Spleen (tissue), 11 donors: ENCODE measurements around the gene MSI2. TPM values are rescaled to one million over a fixed set of nuclear protein-coding genes. Genes with fewer than 3 reads are reported as not detected.

Experiments used
- DNase-seq: peaks from one replicate; pipeline ENCODE4 v3.0.0-alpha.2; 2020
- H3K27ac ChIP-seq, 8 donors: fragments of 200-600 bp; sonication (generic) in 7 of 8; 1 replicate in 4 of 8; 2 replicates in 4 of 8; pipeline versions ENCODE4 v1.5.0 to v1.8.0; 2016 to 2021; ENCODE audit warnings: inconsistent platforms in 4 of 8, mild to moderate bottlenecking in 4 of 8, moderate library complexity in 1 of 8
- H3K27me3 ChIP-seq, 7 donors: fragments of 200-600 bp; sonication (generic) in 6 of 7; replicated peaks in 1 of 7; 1 replicate in 4 of 7; 2 replicates in 3 of 7; pipeline versions ENCODE4 v1.5.0 to v1.8.0; 2016 to 2021; ENCODE audit warnings: inconsistent platforms in 3 of 7, mild to moderate bottlenecking in 1 of 7
- H3K36me3 ChIP-seq, 6 donors: fragments of 200-600 bp; sonication (generic) in 5 of 6; 1 replicate in 4 of 6; 2 replicates in 2 of 6; pipeline versions ENCODE4 v1.5.0 to v1.8.0; 2016 to 2021; ENCODE audit warnings: inconsistent platforms in 2 of 6
- H3K4me1 ChIP-seq, 6 donors: fragments of 200-600 bp; sonication (generic) in 5 of 6; 1 replicate in 3 of 6; 2 replicates in 3 of 6; pipeline versions ENCODE4 v1.5.0 to v1.8.0; 2016 to 2021; ENCODE audit warnings: inconsistent platforms in 3 of 6
- H3K4me3 ChIP-seq, 8 donors: fragments of 200-600 bp; sonication (generic) in 7 of 8; 1 replicate in 4 of 8; 2 replicates in 4 of 8; pipeline versions ENCODE4 v1.5.0 to v1.8.0; 2016 to 2021; ENCODE audit warnings: inconsistent platforms in 4 of 8, mild to moderate bottlenecking in 4 of 8, moderate library complexity in 2 of 8
- H3K9me3 ChIP-seq, 8 donors: fragments of 200-600 bp; sonication (generic) in 7 of 8; 1 replicate in 4 of 8; 2 replicates in 4 of 8; pipeline versions ENCODE4 v1.5.0 to v1.8.0; 2016 to 2021; ENCODE audit warnings: inconsistent platforms in 4 of 8
- POLR2A ChIP-seq, 3 donors: fragments of 450-650 bp; IDR thresholded peaks; one replicate each; pipeline ENCODE4 v1.5.1; 2017; ENCODE audit warnings: antibody characterized with exemption in 3 of 3, mild to moderate bottlenecking in 1 of 3
- POLR2AphosphoS5 ChIP-seq, 3 donors: sonication (generic); formaldehyde crosslinking; IDR thresholded peaks; one replicate each; pipeline ENCODE4 v1.5.1; 2017; ENCODE audit warnings: antibody characterized with exemption in 3 of 3
- whole genome bisulfite sequencing, 5 donors: extraction: QIAGEN DNeasy Blood & Tissue Kit in 3 of 5; methylation state at CpG; one replicate each; pipeline versions ENCODE4 v1.1.5 to v1.1.7; 2013 to 2018; 5-methylcytosine and 5-hydroxymethylcytosine counted together
- intact Hi-C: fragments of 100-400 bp; cut with DNase I; formaldehyde crosslinking; loops from one replicate; pipeline ENCODE4 v1.15.0; 2023; ENCODE audit warnings: low total_unique reads
- polyA plus RNA-seq, 3 donors: library from polyadenylated mRNA; stranded (reverse); fragments of 200-250 nt; gene quantifications; one replicate each; pipeline ENCODE4 v1.2.1, GENCODE V29; 2013
- total RNA-seq, 7 donors: library from RNA; depleted of rRNA in 3 of 7; stranded (reverse); fragments of >200 nt in 3 of 7; fragmentation: NEBNext Ultra II Directional in 4 of 7; extraction: Animal tissue kit (Norgen Biotek cat#: 25700) in 4 of 7; gene quantifications; one replicate each; pipeline versions ENCODE4 v1.1.0 to v1.2.1, GENCODE V29; 2016 to 2021
- TF ChIP-seq, protein P1 (sequence below), 11 experiments: fragments of 200-600 bp in 7 of 11; fragments of 450-650 bp in 4 of 11; sonication (generic) in 4 of 11; IDR thresholded peaks in 8 of 11; conservative IDR thresholded peaks in 3 of 11; 1 replicate in 7 of 11; 2 replicates in 4 of 11; pipeline versions ENCODE4 v1.4.0 to v1.8.0; 2016 to 2021; ENCODE audit warnings: antibody characterized with exemption in 11 of 11, inconsistent platforms in 4 of 11, mild to moderate bottlenecking in 1 of 11
- donor health status: healthy with polysubstance abuse.
- donor health status: DM: no; HTN: no; CAD: no; lungs with moderate emphysema.
- donor health status: DM: no; HTN: no; CAD: no.
- donor health status: Bipolar disorder and iron deficiency.
- donor health status: healthy.
- donor health status: DM: no; HTN: no; CAD: no.
- donor health status: DM: yes; HTN: yes; CAD: no.

MSI2 gene
- total and polyA plus RNA-seq, 10 donors = 9.8 to 131 (median 64.7) TPM

DNA sequence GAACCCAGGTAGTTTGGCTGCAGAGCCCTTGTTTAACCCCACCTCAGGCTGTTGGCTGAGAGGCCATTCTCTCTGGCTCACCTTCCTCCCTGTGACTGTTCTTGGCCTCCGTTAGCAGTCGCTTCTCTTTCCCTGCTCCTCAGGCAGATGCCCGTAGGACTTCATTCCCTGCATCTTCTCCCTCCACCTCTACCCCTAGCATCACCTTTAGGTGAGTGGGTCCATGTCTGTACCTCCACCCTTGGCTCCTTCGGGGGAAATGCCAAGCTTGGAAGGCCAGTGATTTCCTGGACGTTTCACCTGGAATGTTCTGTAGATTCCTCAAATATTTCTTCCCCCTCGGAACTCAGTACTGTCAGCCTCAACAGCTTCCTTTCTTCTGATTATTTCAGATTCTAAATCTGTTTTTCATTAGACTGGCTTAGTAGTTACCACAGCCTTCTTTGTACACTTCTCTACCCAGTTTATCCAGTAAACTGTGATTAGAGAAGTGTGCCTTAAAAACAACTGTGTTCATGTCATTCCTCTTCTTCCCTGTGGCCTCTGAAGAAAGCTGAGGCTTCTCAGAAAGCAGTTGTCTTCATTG is 227.9 kb downstream of the MSI2 start:
- H3K9me3 ChIP-seq = no peaks in the 10 kb centered on the region
- peaks cover 24 to 59% (median 43%) of the 10 kb centered on the region in 6 donors for H3K4me1 ChIP-seq
- DNase-seq = no peak
- H3K27ac ChIP-seq = no peak overlapping the region
- intact Hi-C loops = no loop called here
- no peaks in the 10 kb centered on the region for H3K27me3 ChIP-seq
- no peak for TF ChIP-seq POLR2A (IDR thresholded peaks at IDR 0.05)
- TF ChIP-seq, protein P1, sequence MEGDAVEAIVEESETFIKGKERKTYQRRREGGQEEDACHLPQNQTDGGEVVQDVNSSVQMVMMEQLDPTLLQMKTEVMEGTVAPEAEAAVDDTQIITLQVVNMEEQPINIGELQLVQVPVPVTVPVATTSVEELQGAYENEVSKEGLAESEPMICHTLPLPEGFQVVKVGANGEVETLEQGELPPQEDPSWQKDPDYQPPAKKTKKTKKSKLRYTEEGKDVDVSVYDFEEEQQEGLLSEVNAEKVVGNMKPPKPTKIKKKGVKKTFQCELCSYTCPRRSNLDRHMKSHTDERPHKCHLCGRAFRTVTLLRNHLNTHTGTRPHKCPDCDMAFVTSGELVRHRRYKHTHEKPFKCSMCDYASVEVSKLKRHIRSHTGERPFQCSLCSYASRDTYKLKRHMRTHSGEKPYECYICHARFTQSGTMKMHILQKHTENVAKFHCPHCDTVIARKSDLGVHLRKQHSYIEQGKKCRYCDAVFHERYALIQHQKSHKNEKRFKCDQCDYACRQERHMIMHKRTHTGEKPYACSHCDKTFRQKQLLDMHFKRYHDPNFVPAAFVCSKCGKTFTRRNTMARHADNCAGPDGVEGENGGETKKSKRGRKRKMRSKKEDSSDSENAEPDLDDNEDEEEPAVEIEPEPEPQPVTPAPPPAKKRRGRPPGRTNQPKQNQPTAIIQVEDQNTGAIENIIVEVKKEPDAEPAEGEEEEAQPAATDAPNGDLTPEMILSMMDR (IDR thresholded peaks at IDR 0.05 in 8 of 11, conservative IDR thresholded peaks at IDR 0.05 in 3 of 11) = no peak
- TF ChIP-seq POLR2AphosphoS5 (IDR thresholded peaks at IDR 0.05) = no peak
- no peak overlapping the region for H3K4me3 ChIP-seq
- no peaks in the 10 kb centered on the region for H3K36me3 ChIP-seq
- 91 to 97% (median 93%) methylated on average over 6 of the region's 6 CpGs for WGBS, 5 donors

DNA sequence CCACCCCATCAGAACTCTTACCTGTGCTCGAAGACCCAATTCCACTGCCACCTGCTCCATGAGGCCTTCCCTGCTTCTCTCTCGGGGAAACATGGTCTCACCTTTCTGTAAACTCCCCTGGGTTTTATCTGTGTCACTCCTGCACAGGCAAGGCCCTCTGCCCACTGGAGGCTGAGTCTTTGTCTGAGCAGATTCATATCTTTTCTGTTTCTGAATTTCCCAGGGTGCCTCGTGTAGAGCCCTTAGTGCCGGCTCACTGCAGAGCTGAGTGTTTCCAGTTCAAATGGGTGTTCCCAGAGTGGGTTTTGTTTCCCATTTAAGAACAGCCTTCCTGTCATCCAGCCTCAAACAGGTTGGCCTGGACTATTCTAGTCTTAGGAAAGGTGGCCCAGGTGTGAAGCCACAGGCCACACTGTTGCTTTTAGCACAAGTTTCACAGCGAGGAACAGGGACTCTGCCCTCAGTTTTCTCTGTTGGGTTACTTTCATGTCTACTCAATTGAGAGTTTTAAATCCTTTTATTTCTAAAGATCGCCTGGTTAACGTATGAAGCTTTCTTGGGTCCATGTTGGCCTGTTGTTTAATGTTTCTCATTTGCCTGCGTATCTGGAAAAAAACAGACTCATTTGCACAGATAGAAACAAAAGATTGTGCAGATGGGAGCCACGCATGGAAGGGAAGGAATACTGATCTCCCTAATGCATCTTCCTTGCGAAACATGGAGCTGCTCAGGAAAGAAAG is 228.7 kb downstream of the MSI2 start:
- H3K27ac ChIP-seq = no peak overlapping the region
- no peaks in the 10 kb centered on the region for H3K36me3 ChIP-seq
- H3K9me3 ChIP-seq = no peaks in the 10 kb centered on the region
- H3K4me1 ChIP-seq = peaks cover 24 to 52% (median 41%) of the 10 kb centered on the region in 6 donors
- 73 to 86% (median 81%) methylated on average over 10 of the region's 10 CpGs for WGBS, 5 donors
- H3K4me3 ChIP-seq = no peak overlapping the region
- no peaks in the 10 kb centered on the region for H3K27me3 ChIP-seq
- intact Hi-C loops = no loop called here
- TF ChIP-seq POLR2AphosphoS5 (IDR thresholded peaks at IDR 0.05) (no peak), POLR2A (IDR thresholded peaks at IDR 0.05) (no peak)
- TF ChIP-seq, protein P1 (IDR thresholded peaks at IDR 0.05 in 8 of 11, conservative IDR thresholded peaks at IDR 0.05 in 3 of 11) = no peak
- no peak for DNase-seq

DNA sequence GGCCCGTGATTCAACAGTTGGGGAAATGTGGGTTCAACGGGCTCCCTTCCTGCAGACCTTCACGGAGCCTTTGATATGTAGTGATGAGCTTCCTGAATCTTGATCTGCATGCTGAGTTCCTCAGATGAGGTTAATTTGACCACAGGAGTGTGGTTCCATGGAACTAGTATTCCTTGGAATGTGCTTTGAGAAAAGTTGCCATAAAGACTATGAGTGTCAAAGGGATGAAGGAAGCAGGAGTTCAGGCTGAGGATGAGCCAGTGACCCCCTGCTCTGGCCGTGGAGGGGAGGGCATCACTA is 229.2 kb downstream of the MSI2 start:
- H3K4me1 ChIP-seq = peaks cover 24 to 47% (median 40%) of the 10 kb centered on the region in 6 donors
- H3K9me3 ChIP-seq = no peaks in the 10 kb centered on the region
- no peaks in the 10 kb centered on the region for H3K36me3 ChIP-seq
- H3K27me3 ChIP-seq = no peaks in the 10 kb centered on the region
- TF ChIP-seq POLR2A (IDR thresholded peaks at IDR 0.05) = no peak
- no peak for TF ChIP-seq POLR2AphosphoS5 (IDR thresholded peaks at IDR 0.05)
- TF ChIP-seq, protein P1 (IDR thresholded peaks at IDR 0.05 in 8 of 11, conservative IDR thresholded peaks at IDR 0.05 in 3 of 11) = no peak
- 37 to 58% (median 40%) methylated on average over 4 of the region's 4 CpGs for WGBS, 5 donors
- intact Hi-C loops = no loop called here
- H3K4me3 ChIP-seq = no peak overlapping the region
- DNase-seq = no peak
- no peak overlapping the region for H3K27ac ChIP-seq
